HG02642 (cell line): ENCODE measurements around the gene HSD3B1.
"Not testable (repeated sequence)": the region's sequence is repeated elsewhere in the genome, so short reads cannot be mapped to it uniquely, and the experiment has no call there.

Source experiments
- ATAC-seq: cut with Tn5 transposase; IDR thresholded peaks from one replicate; pipeline ENCODE4 v1.9.1; 2021; ENCODE audit warnings: mild to moderate bottlenecking; ENCODE audit not compliant: unreplicated experiment, poor library complexity

Gene HSD3B1

DNA sequence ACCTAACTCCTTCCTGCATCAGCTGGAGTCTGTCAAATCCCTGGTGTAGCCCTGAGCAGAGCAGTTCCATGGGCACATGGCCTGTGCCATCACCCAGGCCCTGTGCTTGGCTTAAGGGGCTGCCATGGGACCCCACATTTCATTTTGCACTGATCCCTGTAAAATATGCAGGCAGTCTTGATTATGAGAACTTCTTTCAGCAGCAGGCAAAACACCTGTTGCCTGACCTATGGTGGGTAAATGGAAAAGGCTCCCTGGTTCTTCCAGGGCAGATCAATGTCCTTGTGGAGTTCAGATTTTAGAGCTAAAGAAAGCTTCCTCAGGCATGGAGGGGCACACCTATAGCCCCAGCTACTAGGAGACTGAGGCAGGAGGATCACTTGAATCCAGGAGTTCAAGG, 44.2 kb downstream of the HSD3B1 start:
- ATAC-seq: no peak

GRCh38 chr1:119552656-119553055, 45.6 kb downstream of the HSD3B1 start:
- not testable (repeated sequence) for ATAC-seq

DNA sequence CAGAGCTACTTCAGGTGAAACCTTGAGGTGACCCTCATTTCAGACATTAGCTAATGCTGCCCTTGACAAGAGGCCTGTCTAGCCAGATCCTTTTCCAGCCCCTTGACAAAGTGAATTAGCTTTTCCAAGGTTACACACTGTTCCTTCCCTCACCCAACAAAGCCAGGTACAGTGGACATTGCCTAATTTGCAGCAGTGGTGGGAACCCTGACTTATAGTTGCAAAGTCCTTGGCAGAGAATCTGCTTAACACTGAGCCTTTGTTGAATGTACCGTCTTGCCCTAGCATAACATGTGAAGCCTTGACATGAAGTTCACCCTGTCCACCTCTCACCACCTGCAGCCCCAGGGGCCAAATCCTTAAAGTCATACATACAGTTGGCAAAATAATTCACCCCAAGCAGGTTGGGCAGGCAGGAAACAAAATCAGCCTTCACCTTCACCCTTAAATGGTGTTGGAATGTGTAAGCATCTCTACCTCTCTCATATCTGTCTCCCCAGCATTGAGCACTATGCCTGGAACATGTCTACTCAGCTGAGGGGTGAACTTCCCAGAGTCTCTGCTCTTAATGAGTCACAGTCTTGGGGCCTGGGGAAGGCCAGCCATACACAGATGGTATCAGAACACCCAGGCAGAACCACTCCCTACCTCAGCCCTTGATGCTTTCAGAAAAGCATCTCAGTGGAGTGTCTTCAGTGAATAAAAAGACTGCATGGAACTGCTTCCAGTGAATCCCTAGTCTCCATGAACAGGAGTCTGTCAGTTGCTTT, 46.5 kb downstream of the HSD3B1 start:
- not testable (repeated sequence) for ATAC-seq

DNA sequence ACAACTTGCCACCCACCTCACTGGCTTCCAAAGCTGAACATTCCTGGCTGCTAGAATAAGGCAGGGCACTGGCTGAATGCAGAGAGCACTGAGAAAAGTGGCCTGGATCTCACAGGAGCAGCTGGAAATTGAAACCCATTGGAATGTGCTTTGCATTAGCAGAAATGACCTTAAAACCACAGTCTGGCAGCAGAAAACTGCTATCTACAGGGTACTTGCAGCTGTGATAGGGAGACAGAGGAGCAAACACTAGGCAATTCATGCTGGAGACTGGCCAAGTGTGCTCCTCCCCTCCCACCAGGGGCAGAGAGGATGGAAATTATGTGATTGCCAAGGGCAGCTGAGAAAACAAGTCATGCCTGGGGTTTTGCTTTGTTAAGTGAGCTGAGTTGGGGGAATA, 47.2 kb downstream of the HSD3B1 start:
- ATAC-seq: no peak

DNA sequence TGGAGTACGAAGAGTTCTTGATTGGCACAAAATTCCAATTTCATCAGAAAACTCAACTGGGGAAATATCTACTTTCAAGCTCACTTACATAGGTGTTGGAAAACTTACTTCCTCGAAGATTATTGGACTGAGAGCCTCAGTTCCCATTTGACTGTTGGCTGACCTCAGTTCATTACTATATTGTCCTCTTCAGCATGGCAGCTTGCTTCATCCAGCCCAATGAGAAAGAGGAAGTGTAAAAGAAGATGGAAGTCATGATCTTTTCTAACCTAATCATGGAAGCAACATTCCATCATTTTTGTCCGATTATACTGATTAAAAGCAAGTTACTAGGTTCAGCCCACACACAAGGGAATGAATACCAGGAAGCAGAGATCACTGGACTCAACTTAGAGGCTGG, 49.4 kb downstream of the HSD3B1 start:
- no peak for ATAC-seq

GRCh38 chr1:119560402-119560801, 53.4 kb downstream of the HSD3B1 start:
- ATAC-seq: not testable (repeated sequence)

- ATAC-seq: no peak
Measured at GRCh38 chr1:119564548-119564947, 57.5 kb downstream of the HSD3B1 start.
